SW480 (cell line): Measurements from ENCODE around the gene LMTK2.

Source experiments
- DNase-seq: peaks from one replicate; pipeline ENCODE4 v3.0.0-alpha.2; 2016; ENCODE audit warnings: low spot score

LMTK2 gene

DNA sequence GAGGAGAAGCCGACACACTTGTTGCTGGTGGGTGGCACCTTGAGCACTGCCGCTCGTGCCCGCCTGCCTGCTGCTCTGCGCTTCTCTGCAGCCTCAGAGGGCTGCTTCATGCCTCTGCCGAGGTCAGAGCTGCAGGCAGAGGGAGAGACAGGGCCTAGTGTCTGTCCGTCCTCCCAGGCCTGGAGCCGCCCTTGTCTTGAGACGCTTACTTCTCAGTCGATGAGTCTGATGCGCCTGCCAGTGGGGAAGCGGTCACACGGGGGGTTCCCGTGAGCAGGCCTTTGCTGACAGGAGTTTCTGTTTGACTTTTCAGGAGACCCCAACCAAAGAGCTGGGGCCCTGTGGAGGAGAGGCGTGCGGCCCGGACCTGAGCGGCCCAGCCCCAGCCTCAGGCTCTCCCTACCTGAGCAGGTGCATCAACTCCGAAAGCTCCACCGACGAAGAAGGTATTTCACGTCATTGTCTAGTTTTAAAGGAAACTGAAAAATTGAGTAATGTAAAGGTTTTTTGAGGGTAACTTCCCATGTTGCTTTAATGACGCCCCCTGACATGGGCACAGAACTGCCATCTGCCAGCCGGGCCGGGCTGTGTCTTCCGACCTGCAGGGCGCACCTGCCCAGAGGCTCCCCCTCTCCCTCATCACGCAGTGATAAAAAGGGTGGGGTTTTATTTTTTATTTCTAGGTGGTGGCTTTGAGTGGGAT lies 96.8 kb downstream of the LMTK2 start:
- DNase-seq, result no peak

- DNase-seq, result no peak
These were observed 97.4 kb downstream of the LMTK2 start for GRCh38 chr7:98203964-98204605.

DNA sequence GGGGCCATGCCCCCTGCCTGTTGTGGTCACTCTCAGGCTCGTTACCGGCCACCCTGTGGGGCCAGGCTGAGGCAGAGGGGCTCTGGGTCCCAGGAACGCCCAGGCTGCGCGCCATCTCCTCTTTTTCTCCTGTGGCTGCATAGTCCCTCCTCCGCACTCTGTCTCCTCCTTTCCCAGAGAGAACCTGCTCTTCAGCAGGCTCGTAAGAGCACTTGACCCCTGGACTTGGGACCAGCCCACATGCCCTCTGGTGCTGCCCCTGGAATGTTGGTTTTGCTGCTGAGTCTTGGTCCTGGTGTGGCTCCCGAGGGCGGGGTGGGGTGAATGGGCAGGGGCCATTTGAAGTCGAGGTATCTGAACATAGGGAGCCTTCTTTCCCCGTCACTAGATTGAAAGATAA lies 98.0 kb downstream of the LMTK2 start:
- no peak for DNase-seq

DNA sequence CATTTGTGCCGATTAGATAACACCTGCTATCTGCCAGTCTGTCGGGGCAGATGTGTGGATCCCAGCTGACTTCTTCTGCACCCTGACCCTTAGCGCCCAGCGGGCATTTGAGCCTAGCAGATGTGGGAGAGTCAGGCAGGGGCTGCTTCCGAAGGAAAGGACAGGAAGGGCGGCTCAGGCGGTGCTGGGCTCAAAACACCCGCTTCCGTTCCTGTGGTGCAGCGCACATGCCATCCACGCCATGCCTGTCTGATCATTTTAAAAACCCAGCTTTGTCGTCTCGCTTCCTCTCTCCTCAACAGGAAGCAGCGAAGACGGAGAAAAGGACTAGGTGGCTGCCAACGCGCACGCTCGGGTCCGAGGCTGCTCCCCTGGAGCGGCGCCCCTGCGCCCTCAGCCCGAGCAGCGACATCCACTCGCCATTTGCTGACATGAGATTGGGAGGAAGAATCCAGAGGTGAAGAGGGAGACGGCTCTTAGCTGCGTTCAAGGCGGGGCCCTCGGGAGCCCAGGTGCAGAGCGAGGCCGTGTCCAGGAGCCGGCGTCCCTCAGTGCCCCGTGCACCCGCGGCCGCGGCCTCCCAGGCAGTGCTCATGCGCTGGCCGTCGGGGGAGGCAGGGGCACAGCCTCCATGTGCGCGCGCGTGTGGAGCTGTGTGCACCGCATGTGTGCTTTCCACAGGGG lies 98.6 kb downstream of the LMTK2 start:
- DNase-seq, result no peak

DNA sequence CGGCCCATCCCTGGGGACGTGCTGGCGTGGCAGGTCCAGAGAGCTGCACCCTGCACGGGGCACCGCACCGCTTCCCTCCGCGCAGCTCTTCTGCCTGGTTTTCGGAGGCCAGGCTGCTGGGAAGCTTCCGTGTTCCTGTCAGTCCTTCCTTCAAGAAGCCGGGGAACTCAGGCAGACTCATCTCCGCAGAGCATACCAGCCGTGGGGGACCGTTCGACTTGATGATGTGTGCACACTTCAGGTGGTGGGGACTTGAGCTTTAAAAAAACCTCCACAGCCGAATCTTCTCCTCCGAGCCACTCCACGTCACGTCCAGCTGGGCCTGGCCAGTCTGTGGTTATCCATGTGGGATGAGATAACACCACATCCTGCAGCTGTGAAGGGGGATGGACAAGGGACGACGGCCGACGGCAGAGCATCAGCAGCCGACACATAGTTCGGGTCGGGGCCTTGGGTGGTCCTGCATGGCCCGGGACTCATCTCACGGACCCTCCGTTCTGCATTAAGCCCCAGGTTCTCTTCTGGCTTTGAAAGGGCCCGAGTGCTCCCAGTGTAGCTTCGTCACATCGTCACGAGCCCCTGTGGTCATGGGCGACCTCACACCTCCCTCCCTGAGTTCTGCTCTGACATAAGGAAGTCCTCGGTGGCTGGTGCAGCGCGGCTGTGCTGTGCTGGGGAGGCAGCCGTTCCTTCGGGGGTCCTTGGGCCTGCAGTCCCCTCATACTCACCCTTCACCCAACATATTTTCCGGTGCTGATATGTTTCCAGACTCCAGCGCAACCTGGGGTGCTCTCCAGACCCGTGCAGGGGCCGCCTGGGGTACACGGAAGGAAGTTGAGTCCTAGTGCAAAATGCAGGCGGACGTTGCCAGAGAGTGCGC lies 100.0 kb downstream of the LMTK2 start:
- no peak for DNase-seq

GRCh38 chr7:98209166-98209920 lies 102.7 kb downstream of the LMTK2 start:
- no peak for DNase-seq

- DNase-seq, result peak; percentile 38
These were observed 104.0 kb downstream of the LMTK2 start for GRCh38 chr7:98210513-98211220.

DNA sequence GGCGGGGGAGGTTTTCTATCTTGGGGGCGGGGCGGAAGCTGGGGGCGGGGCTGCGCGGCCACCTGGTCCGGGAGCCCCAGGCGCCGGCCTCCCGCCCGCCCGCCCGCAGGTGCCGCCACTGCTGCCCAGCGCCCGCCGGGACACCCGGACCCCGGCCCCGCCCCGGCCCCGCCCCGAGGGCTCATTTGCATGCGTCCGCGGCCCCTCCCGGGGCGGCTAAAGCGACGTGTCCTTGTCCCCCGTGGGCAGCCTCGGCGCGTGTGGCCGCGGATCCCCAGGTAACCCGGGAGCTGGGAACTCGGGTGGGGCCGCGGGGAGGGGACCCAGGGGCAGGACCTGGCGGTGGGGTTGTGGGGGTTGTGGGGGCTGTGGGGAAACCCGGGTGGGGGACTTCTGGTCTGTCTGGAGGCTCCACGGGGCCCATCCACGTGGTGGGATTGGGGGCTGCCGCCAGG lies 104.6 kb downstream of the LMTK2 start, which contains the start of gene BHLHA15:
BHLHA15 (plus strand) TSS at position 219 of the 455 bp plus-strand sequence. CDS start 871 bp downstream, outside the sequence.
- peak; percentile 59 for DNase-seq

- peak; percentile 39 for DNase-seq
These were observed 105.2 kb downstream of the LMTK2 start for GRCh38 chr7:98211676-98212531.

DNA sequence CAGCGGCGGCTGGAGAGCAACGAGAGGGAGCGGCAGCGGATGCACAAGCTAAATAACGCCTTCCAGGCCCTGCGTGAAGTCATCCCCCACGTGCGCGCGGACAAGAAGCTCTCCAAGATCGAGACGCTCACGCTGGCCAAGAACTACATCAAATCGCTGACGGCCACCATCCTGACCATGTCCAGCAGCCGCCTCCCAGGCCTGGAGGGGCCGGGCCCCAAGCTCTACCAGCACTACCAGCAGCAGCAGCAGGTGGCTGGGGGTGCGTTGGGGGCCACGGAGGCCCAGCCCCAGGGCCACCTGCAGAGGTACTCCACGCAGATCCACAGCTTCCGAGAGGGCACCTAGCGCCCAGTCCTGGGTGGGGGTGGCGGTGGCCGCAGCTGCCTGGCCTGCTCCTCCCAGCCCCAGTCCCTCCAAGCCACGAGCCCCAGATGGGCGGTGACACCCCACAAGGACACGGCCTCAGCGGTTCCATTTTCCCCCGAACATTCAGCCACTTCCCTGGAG lies 105.9 kb downstream of the LMTK2 start:
- no peak for DNase-seq

GRCh38 chr7:98213296-98213887 lies 106.7 kb downstream of the LMTK2 start:
- no peak for DNase-seq

DNA sequence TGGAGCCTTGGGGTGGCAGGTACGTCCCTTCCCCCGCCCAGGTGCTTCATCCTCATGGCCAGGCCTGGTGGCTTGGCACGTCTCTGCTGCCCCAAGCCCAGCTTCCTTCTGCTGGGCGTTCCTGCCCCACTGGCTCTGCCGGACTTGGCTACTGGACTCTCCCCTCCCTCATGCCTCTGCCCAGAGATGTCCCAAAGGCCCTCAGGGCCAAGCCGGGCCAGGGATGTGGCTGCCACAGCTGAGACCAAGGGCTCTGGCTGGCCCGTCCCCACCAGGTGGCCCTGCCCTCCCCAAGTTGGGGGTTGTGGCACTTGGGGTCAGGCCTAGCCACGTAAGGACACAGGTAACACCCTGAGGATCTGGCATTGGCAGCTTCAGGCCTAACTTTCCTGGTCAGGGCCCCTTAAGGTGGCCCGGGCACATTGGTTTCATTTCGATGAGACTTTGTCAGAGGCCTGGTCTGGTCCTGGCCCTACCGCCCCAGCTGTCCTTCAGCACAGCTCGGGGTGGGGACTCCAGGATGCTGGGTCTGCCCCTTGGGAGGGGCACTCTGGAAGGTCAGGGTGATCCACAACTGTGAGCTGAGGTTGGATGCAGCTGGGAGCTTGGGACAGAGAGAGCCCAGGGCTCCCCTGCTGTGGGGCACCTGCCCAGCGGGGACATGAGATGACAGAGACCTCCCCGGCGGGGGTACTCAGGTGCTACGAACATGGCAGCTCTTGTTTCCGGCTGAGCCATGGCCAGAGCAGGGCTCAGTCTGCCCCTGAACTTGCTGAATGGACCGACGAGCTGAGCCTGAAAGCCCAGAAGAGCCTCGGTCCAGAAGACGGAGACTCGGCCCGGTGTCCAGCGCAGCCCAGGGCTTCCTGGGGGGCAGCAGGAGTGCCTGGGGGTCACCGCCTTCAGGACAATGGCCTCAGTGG lies 107.5 kb downstream of the LMTK2 start:
- DNase-seq, result no peak

- DNase-seq, result no peak
These were observed 108.2 kb downstream of the LMTK2 start for GRCh38 chr7:98214811-98215321.

GRCh38 chr7:98215561-98216495 lies 109.2 kb downstream of the LMTK2 start:
- no peak for DNase-seq

GRCh38 chr7:98216941-98217622 lies 110.4 kb downstream of the LMTK2 start:
- DNase-seq, result no peak
